ENCODE data around the gene ATP2B1.

The ATP2B1 gene

GRCh38 chr12:89574736-89575208 is 133.9 kb downstream of the ATP2B1 start:
- peak; percentile 54 for DNase-seq

- DNase-seq: no peak
Observed at GRCh38 chr12:89573051-89573810, 135.4 kb downstream of the ATP2B1 start.

- no peak for DNase-seq
Observed at GRCh38 chr12:89571491-89572195, 137.0 kb downstream of the ATP2B1 start.

GRCh38 chr12:89568484-89568883 is 140.2 kb downstream of the ATP2B1 start:
- DNase-seq: no peak

- DNase-seq: no peak
Observed at GRCh38 chr12:89567691-89568239, 140.9 kb downstream of the ATP2B1 start.

GRCh38 chr12:89566615-89567014 is 142.0 kb downstream of the ATP2B1 start:
- DNase-seq: peak; percentile 70

- DNase-seq: no peak
Observed at GRCh38 chr12:89565002-89565401, 143.6 kb downstream of the ATP2B1 start.

GRCh38 chr12:89559753-89560152 is 148.9 kb downstream of the ATP2B1 start:
- DNase-seq: no peak

GRCh38 chr12:89556976-89557375 is 151.7 kb downstream of the ATP2B1 start:
- DNase-seq: no peak

- DNase-seq: peak; percentile 6
Observed at GRCh38 chr12:89552376-89552775, 156.3 kb downstream of the ATP2B1 start.

GRCh38 chr12:89551747-89552146 is 156.9 kb downstream of the ATP2B1 start:
- DNase-seq: no peak

- no peak for DNase-seq
Observed at GRCh38 chr12:89547101-89547500, 161.5 kb downstream of the ATP2B1 start.

- no peak for DNase-seq
Observed at GRCh38 chr12:89546151-89546550, 162.5 kb downstream of the ATP2B1 start.

- DNase-seq: no peak
Observed at GRCh38 chr12:89544681-89545184, 163.9 kb downstream of the ATP2B1 start.

- no peak for DNase-seq
Observed at GRCh38 chr12:89544022-89544421, 164.6 kb downstream of the ATP2B1 start.

GRCh38 chr12:89542912-89543592 is 165.6 kb downstream of the ATP2B1 start:
- peak; percentile 64 for DNase-seq

GRCh38 chr12:89542236-89542635 is 166.4 kb downstream of the ATP2B1 start:
- DNase-seq: no peak

GRCh38 chr12:89540586-89540985 is 168.1 kb downstream of the ATP2B1 start:
- DNase-seq: no peak

GRCh38 chr12:89539426-89540223 is 169.0 kb downstream of the ATP2B1 start:
- DNase-seq: no peak

GRCh38 chr12:89538897-89539296 is 169.7 kb downstream of the ATP2B1 start:
- DNase-seq: no peak

Data from NCI-H226 (cell line).